Spleen (tissue), 7 donors: ENCODE measurements around the gene HSPA1B.

Experiments
- POLR2A ChIP-seq, 3 donors: fragments of 450-650 bp; IDR thresholded peaks; one replicate each; pipeline ENCODE4 v1.5.1; 2017; ENCODE audit warnings: antibody characterized with exemption in 3 of 3, mild to moderate bottlenecking in 1 of 3
- POLR2AphosphoS5 ChIP-seq, 3 donors: sonication (generic); formaldehyde crosslinking; IDR thresholded peaks; one replicate each; pipeline ENCODE4 v1.5.1; 2017; ENCODE audit warnings: antibody characterized with exemption in 3 of 3
- TF ChIP-seq, protein P1 (sequence below), 11 experiments: fragments of 200-600 bp in 7 of 11; fragments of 450-650 bp in 4 of 11; sonication (generic) in 4 of 11; IDR thresholded peaks in 8 of 11; conservative IDR thresholded peaks in 3 of 11; 1 replicate in 7 of 11; 2 replicates in 4 of 11; pipeline versions ENCODE4 v1.4.0 to v1.8.0; 2016 to 2021; ENCODE audit warnings: antibody characterized with exemption in 11 of 11, inconsistent platforms in 4 of 11, mild to moderate bottlenecking in 1 of 11
- donor health status: DM: no; HTN: no; CAD: no; lungs with moderate emphysema.
- donor health status: DM: no; HTN: no; CAD: no.
- donor health status: DM: no; HTN: no; CAD: no.

DNA sequence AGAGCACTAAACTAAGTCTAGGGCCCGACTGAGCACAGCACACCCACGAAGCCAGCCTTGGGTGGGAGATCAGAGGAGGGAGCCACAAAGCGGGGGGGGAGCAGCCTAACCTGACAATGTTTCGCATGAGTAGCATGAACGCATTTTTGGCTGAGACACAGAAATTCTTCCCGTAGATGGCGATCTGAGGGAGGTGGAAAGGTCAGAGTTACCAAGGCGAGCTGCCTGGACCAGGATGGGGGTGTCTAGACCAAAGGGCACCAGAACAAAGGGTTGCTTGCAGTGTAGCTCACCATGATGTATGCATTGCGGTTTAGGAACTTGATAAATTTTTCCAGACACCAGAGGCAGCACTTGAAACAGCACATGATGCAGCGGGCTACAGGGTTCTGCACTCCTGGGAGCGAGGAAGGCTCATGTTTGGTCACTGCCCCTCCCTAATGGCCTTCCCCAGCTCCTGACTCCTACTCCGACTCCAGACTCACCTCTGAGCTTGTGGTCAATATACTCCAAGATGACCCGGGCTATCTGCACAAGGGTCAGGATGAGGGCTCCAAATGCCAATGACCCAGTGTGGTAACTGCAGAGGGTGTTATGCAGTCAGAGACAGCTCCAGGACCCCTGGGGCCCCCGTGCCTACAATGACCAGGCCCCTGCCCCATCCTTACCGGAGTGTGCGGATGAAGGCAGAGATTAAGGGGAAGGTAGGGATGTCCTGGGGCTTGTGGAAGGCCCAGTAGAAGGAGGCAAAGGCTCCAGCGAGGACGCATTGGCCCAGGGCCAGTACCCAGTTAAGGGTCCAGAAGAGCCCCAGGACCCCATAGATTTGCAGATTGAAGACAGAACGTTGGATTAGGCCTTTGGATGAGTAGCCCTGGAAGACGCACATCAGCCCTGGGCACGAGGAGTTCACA is 37.9 kb downstream of the HSPA1B start:
- TF ChIP-seq, protein P1, sequence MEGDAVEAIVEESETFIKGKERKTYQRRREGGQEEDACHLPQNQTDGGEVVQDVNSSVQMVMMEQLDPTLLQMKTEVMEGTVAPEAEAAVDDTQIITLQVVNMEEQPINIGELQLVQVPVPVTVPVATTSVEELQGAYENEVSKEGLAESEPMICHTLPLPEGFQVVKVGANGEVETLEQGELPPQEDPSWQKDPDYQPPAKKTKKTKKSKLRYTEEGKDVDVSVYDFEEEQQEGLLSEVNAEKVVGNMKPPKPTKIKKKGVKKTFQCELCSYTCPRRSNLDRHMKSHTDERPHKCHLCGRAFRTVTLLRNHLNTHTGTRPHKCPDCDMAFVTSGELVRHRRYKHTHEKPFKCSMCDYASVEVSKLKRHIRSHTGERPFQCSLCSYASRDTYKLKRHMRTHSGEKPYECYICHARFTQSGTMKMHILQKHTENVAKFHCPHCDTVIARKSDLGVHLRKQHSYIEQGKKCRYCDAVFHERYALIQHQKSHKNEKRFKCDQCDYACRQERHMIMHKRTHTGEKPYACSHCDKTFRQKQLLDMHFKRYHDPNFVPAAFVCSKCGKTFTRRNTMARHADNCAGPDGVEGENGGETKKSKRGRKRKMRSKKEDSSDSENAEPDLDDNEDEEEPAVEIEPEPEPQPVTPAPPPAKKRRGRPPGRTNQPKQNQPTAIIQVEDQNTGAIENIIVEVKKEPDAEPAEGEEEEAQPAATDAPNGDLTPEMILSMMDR (IDR thresholded peaks at IDR 0.05 in 8 of 11, conservative IDR thresholded peaks at IDR 0.05 in 3 of 11): no peak
- TF ChIP-seq POLR2AphosphoS5 (IDR thresholded peaks at IDR 0.05) (no peak), POLR2A (IDR thresholded peaks at IDR 0.05) (no peak)
